HG03432 (cell line): ENCODE results near the gene TES.
"Not testable (repeated sequence)": the region's sequence is repeated elsewhere in the genome, so short reads cannot be mapped to it uniquely, and the experiment has no call there.

Source experiments
- ATAC-seq: cut with Tn5 transposase; IDR thresholded peaks from one replicate; pipeline ENCODE4 v1.9.1; 2021; ENCODE audit warnings: mild to moderate bottlenecking, moderate library complexity; ENCODE audit not compliant: unreplicated experiment

The TES gene

GRCh38 chr7:116241291-116241690, 31.0 kb downstream of the TES start:
- no peak for ATAC-seq

- ATAC-seq = no peak
These were observed 31.8 kb downstream of the TES start for GRCh38 chr7:116242178-116242577.

GRCh38 chr7:116242759-116243158, 32.4 kb downstream of the TES start:
- ATAC-seq = no peak

GRCh38 chr7:116244803-116245202, 34.5 kb downstream of the TES start:
- ATAC-seq = not testable (repeated sequence)

GRCh38 chr7:116246357-116246756, 36.0 kb downstream of the TES start:
- no peak for ATAC-seq

- ATAC-seq = peak; percentile 69
These were observed 39.7 kb downstream of the TES start for GRCh38 chr7:116249969-116250553.

GRCh38 chr7:116251675-116252074, 41.3 kb downstream of the TES start:
- ATAC-seq = no peak

GRCh38 chr7:116252249-116252648, 41.9 kb downstream of the TES start:
- ATAC-seq = no peak

GRCh38 chr7:116257156-116257555, 46.8 kb downstream of the TES start:
- ATAC-seq = no peak

GRCh38 chr7:116258734-116259133, 48.4 kb downstream of the TES start:
- no peak for ATAC-seq

GRCh38 chr7:116259156-116259870, 49.0 kb downstream of the TES start:
- ATAC-seq = no peak

- ATAC-seq = no peak
These were observed 49.6 kb downstream of the TES start for GRCh38 chr7:116259871-116260440.

GRCh38 chr7:116261904-116262303, 51.6 kb downstream of the TES start:
- peak; percentile 35 for ATAC-seq

GRCh38 chr7:116265881-116266280, 55.5 kb downstream of the TES start:
- no peak for ATAC-seq

GRCh38 chr7:116269466-116269865, 59.1 kb downstream of the TES start:
- ATAC-seq = no peak

- no peak for ATAC-seq
These were observed 61.0 kb downstream of the TES start for GRCh38 chr7:116271161-116271913.

GRCh38 chr7:116271963-116272886, 61.9 kb downstream of the TES start:
- ATAC-seq = peak; percentile 79

GRCh38 chr7:116273283-116273917, 63.1 kb downstream of the TES start:
- no peak for ATAC-seq

GRCh38 chr7:116273918-116274301, 63.6 kb downstream of the TES start:
- ATAC-seq = no peak

- ATAC-seq = no peak
These were observed 66.7 kb downstream of the TES start for GRCh38 chr7:116277070-116277469.
